HepG2 (cell line): ENCODE measurements around the gene SLFN13. TPM values are rescaled to one million over a fixed set of nuclear protein-coding genes. Genes with fewer than 3 reads are reported as not detected.
"Not testable (repeated sequence)": the region's sequence is repeated elsewhere in the genome, so short reads cannot be mapped to it uniquely, and the experiment has no call there.

ENCODE experiments used
- ATAC-seq: fragments of 200-7000 bp; cut with Tn5 transposase; 3 replicates; pipeline ENCODE4 v1.9.1; 2020; ENCODE audit warnings: mild to moderate bottlenecking, moderate library complexity
- BruUV-seq: library from RNA; stranded (reverse); fragments of 400-500 nt; replicated peaks from 2 replicates; lab custom pipeline; 2021; lab: Mats Ljungman, UMichigan
- CTCF ChIA-PET: fragments of 300-600 bp; formaldehyde crosslinking; extraction: SDS; loops from one replicate; lab custom pipeline; 2021; ENCODE audit warnings: low total read pairs, inconsistent platforms, low intra/inter-chr PET ratio; lab: Yijun Ruan, JAX
- POLR2A ChIA-PET: fragments of 350-600 bp; sonication (Branson Sonifier 250); formaldehyde crosslinking; loops from one replicate; lab custom pipeline; 2020; ENCODE audit warnings: antibody characterized with exemption, inconsistent platforms; lab: Yijun Ruan, JAX
- DNase-seq: peaks from one replicate; pipeline ENCODE4 v3.0.0-alpha.2; 2015; ENCODE audit warnings: low spot score
- FAIRE-seq: peaks from 3 replicates; lab custom pipeline; 2011; peaks lifted over from hg19 to GRCh38; lab: Jason Lieb, UNC
- H2AFZ ChIP-seq: one replicate; pipeline ENCODE4 v1.6.1; 2011; ENCODE audit warnings: low read length, inconsistent platforms
- H3K27ac ChIP-seq: fragments of 300-600 bp; 3 replicates; pipeline ENCODE4 v1.8.0; 2011; ENCODE audit warnings: mixed run types, mild to moderate bottlenecking, mixed read lengths, low read length, inconsistent platforms; ENCODE audit not compliant: insufficient read depth; ENCODE audit errors: extremely low read length
- H3K27me3 ChIP-seq, 2 experiments: fragments of 200-600 bp in 1 of 2; 2 replicates in 1 of 2; 3 replicates in 1 of 2; pipeline versions ENCODE4 v1.6.0 to v1.8.0; 2011; ENCODE audit warnings: low read length in 2 of 2, mild to moderate bottlenecking in 2 of 2, moderate library complexity in 2 of 2, inconsistent platforms in 1 of 2; ENCODE audit not compliant: insufficient read depth in 2 of 2, control insufficient read depth in 1 of 2
- H3K36me3 ChIP-seq, 2 experiments: fragments of 200-600 bp in 1 of 2; replicated peaks in 1 of 2; 2 replicates in 1 of 2; 3 replicates in 1 of 2; pipeline versions ENCODE4 v1.5.1 to v1.8.0; 2011; ENCODE audit warnings: low read length in 2 of 2, inconsistent platforms in 1 of 2; ENCODE audit not compliant: insufficient read depth in 2 of 2, control insufficient read depth in 1 of 2
- H3K4me1 ChIP-seq: 2 replicates; pipeline ENCODE4 v1.5.1; 2012; ENCODE audit warnings: low read length, inconsistent platforms; ENCODE audit not compliant: insufficient read depth
- H3K4me2 ChIP-seq: 2 replicates; pipeline ENCODE4 v1.6.0; 2011; ENCODE audit warnings: low read depth, low read length, inconsistent platforms
- H3K4me3 ChIP-seq, 3 experiments: fragments of 200-600 bp in 1 of 3; sonication (generic), shearing (Covaris generic) in 1 of 3; replicated peaks in 1 of 3; 2 replicates each; pipeline ENCODE4 v1.5.1; 2011 to 2016; ENCODE audit warnings: low read length in 3 of 3, inconsistent platforms in 2 of 3, low read depth in 2 of 3, mild to moderate bottlenecking in 2 of 3, control low read depth in 1 of 3, mixed read lengths in 1 of 3; ENCODE audit not compliant: insufficient read depth in 1 of 3
- H3K79me2 ChIP-seq: one replicate; pipeline ENCODE4 v1.6.1; 2011; ENCODE audit warnings: low read length, inconsistent platforms; ENCODE audit not compliant: insufficient read depth
- H3K9ac ChIP-seq: 2 replicates; pipeline ENCODE4 v1.6.0; 2011; ENCODE audit warnings: mild to moderate bottlenecking, low read depth, low read length, inconsistent platforms; ENCODE audit not compliant: insufficient read depth
- H3K9me3 ChIP-seq: 2 replicates; pipeline ENCODE4 v1.5.1; 2012; ENCODE audit warnings: mild to moderate bottlenecking, low read length
- H4K20me1 ChIP-seq: 2 replicates; pipeline ENCODE4 v1.6.0; 2011; ENCODE audit warnings: inconsistent platforms, mild to moderate bottlenecking, low read length, moderate library complexity; ENCODE audit not compliant: insufficient read depth
- CEBPG ChIP-seq: IDR thresholded peaks from 2 replicates; pipeline ENCODE4 v1.6.1; 2016
- MXD1 ChIP-seq: sonication (generic); formaldehyde crosslinking; IDR thresholded peaks from 2 replicates; pipeline ENCODE4 v1.4.0; 2020; ENCODE audit warnings: mild to moderate bottlenecking, missing genetic modification reagents
- RAD51 ChIP-seq: fragments of 450-650 bp; IDR thresholded peaks from 2 replicates; pipeline ENCODE4 v1.6.1; 2016; ENCODE audit warnings: borderline replicate concordance
- WGBS: methylation state at CpG from one replicate; pipeline ENCODE4 v1.1.6; 2017; ENCODE audit warnings: low lambda C conversion rate; 5-methylcytosine and 5-hydroxymethylcytosine counted together
- in situ Hi-C: cut with HindIII; loops from 2 replicates; pipeline ENCODE4 v1.10.0; 2017; ENCODE audit warnings: low pct_unique_long_range_greater_than_20kb; ENCODE audit not compliant: extremely low pct_ligation_motif_present
- intact Hi-C: fragments of 100-400 bp; cut with micrococcal nuclease; formaldehyde crosslinking; loops from one replicate; pipeline ENCODE4 v1.10.0; 2022; ENCODE audit not compliant: unreplicated experiment
- polyA plus RNA-seq, 8 experiments: library from polyadenylated mRNA; depleted of rRNA in 3 of 8; stranded (reverse) in 7 of 8; unstranded in 1 of 8; fragments of >200 nt; fragmentation: Illumina TruSeq in 4 of 8; extraction: Trizol in 4 of 8; gene quantifications; 2 replicates each; pipeline versions ENCODE4 v1.2.1 to v1.2.3, GENCODE V29; 2011 to 2016; ENCODE audit warnings: low read depth in 4 of 8, missing spikeins in 1 of 8, mixed read lengths in 1 of 8; ENCODE audit not compliant: insufficient read depth in 1 of 8
- total RNA-seq, 5 experiments: library from RNA; depleted of rRNA; stranded (reverse); fragments of >200 nt; fragmentation: Illumina TruSeq; extraction: Trizol; gene quantifications; 2 replicates each; pipeline ENCODE4 v1.2.3, GENCODE V29; 2016; ENCODE audit warnings: low read depth in 1 of 5
- TF ChIP-seq, protein P1 (sequence below): sonication (generic); formaldehyde crosslinking; IDR thresholded peaks from 2 replicates; pipeline ENCODE4 v1.4.0; 2020; ENCODE audit warnings: missing genetic modification reagents, borderline replicate concordance

Gene SLFN13
- total and polyA plus RNA-seq, 2 of the 13 experiments (the other 11 are each of a cell fraction or from before 2014, with no cell fraction given): 0.18 TPM; not detected in 1

DNA sequence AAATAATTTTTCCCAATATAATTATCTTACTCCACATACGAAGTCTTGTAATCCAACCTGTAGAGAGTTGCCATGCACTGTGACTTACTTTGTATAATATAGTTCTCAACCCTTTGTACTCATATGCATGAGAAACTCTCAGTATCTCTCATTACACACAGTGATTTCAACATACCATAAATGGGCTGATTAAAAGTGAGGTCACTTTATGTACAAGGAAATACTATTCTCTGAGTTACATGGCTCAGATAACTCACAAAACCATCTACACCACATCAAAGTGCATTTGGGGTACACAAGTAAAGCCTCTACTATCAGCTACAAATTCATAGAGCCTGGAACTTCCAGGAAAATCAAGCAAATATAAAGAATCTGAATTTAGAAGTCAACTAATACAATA lies 44.2 kb downstream of the SLFN13 start (continued):
- TF ChIP-seq MXD1 (CRISPR knock-in tag): no peak
- TF ChIP-seq CEBPG (CRISPR knock-in tag): no peak
- TF ChIP-seq, protein P1, sequence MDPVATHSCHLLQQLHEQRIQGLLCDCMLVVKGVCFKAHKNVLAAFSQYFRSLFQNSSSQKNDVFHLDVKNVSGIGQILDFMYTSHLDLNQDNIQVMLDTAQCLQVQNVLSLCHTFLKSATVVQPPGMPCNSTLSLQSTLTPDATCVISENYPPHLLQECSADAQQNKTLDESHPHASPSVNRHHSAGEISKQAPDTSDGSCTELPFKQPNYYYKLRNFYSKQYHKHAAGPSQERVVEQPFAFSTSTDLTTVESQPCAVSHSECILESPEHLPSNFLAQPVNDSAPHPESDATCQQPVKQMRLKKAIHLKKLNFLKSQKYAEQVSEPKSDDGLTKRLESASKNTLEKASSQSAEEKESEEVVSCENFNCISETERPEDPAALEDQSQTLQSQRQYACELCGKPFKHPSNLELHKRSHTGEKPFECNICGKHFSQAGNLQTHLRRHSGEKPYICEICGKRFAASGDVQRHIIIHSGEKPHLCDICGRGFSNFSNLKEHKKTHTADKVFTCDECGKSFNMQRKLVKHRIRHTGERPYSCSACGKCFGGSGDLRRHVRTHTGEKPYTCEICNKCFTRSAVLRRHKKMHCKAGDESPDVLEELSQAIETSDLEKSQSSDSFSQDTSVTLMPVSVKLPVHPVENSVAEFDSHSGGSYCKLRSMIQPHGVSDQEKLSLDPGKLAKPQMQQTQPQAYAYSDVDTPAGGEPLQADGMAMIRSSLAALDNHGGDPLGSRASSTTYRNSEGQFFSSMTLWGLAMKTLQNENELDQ (CRISPR knock-in tag): no peak
- TF ChIP-seq RAD51: no peak
- TF ChIP-seq, all 625 proteins: peak for 0

DNA sequence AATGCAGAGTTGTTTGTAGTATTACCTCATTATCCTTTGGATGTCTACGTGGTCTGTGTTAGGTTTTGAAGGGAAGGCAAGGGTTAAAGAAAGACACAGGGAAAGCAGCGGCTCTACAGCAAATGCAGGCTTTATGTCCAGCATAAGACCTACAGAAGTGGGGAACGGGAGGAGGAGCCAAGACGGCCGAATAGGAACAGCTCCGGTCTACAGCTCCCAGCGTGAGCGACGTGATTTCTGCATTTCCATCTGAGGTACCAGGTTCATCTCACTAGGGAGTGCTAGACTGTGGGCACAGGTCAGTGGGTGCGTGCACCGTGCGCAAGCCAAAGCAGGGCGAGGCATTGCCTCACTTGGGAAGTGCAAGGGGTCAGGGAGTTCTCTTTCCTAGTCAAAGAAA lies 54.8 kb downstream of the SLFN13 start:
- in situ Hi-C loops, H2AFZ ChIP-seq, DNase-seq, H3K36me3 ChIP-seq, H3K9ac ChIP-seq, H3K79me2 ChIP-seq, H3K4me1 ChIP-seq, H3K27me3 ChIP-seq, H3K4me3 ChIP-seq, H3K4me2 ChIP-seq, intact Hi-C loops, H3K27ac ChIP-seq, CTCF ChIA-PET, H3K9me3 ChIP-seq, BruUV-seq, POLR2A ChIA-PET, FAIRE-seq, H4K20me1 ChIP-seq, ATAC-seq: not testable (repeated sequence)
- WGBS: 27% methylated on average over 10 of the region's 13 CpGs
